Upper lobe of right lung (tissue), 1 donor: Measurements from ENCODE around the gene TPRA1. TPM values are rescaled to one million over a fixed set of nuclear protein-coding genes. Genes with fewer than 3 reads are reported as not detected.

Experiments
- ATAC-seq: fragments of 200-7000 bp; cut with Tn5 transposase; one replicate; pipeline ENCODE4 v1.9.1; 2020; ENCODE audit warnings: mild to moderate bottlenecking, moderate library complexity
- DNase-seq: peaks from one replicate; pipeline ENCODE4 v3.0.0-alpha.2; 2020
- H3K27ac ChIP-seq: fragments of 200-600 bp; one replicate; pipeline ENCODE4 v1.8.0; 2022
- H3K27me3 ChIP-seq: fragments of 200-600 bp; one replicate; pipeline ENCODE4 v1.8.0; 2022; ENCODE audit warnings: mild to moderate bottlenecking
- H3K36me3 ChIP-seq: fragments of 200-600 bp; one replicate; pipeline ENCODE4 v1.8.0; 2022
- H3K4me1 ChIP-seq: fragments of 200-600 bp; one replicate; pipeline ENCODE4 v1.8.0; 2022
- H3K4me3 ChIP-seq: fragments of 200-600 bp; one replicate; pipeline ENCODE4 v1.8.0; 2022; ENCODE audit warnings: mild to moderate bottlenecking
- H3K9me3 ChIP-seq: fragments of 200-600 bp; one replicate; pipeline ENCODE4 v1.8.0; 2022
- CTCF ChIP-seq: fragments of 200-600 bp; IDR thresholded peaks from one replicate; pipeline ENCODE4 v1.8.0; 2022; ENCODE audit warnings: antibody characterized with exemption
- intact Hi-C: fragments of 100-400 bp; cut with DNase I; formaldehyde crosslinking; loops from one replicate; pipeline ENCODE4 v1.11.0; 2022
- total RNA-seq: library from RNA; stranded (reverse); fragmentation: NEBNext Ultra II Directional; extraction: Animal tissue kit (Norgen Biotek cat#: 25700); gene quantifications from one replicate; pipeline ENCODE4 v1.2.1, GENCODE V29; 2021
- donor health status: DM: no; HTN: yes; CAD: no; lungs with severe emphysema.

The TPRA1 gene
- total RNA-seq, 1 donor from 2014 or later: 40.6 TPM

DNA sequence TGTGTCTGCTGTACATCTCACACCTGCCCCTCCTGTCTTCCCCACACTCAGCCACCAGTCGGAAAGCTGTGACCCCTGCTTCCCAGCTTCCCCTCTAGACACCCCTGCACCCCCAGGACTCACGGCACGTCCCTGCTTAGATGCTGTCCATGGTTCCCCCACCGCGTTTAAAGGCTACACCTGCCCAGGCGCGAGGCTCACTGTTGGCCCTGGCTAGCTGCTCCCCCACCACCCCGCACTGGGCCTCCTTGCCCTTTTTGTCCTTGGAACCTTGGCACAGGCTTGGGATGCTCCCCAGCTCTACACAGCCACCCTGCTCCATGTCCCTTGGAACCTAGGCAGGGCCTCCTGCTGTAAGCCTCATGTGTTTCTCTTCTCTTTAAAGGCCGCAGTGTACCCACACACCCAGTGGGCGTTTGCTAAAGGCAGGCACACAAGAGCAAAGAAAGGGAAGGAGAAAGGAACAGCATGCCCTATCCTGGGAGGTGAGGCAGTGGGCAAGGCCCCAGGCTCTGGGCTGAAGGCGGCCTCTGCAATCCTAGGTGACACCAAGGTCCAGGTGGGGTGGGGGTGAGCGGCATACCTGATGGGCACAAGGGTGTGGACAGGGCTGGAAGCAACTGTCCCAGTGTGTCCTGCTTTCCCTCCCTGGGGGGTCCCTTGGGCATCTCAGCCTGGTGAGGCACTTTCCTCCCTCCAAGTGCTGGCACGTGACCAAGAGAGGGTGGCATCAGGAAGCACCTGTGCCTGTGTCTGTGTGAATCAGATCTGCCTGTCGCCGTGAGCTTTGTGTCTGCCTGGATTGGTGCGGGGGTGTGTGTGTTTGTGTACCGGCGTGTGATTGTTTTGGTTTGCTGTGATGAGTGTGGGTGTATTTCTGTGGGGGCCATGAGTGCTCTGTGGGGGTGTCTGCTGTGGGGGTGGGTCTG, 54.4 kb downstream of the TPRA1 start:
- H3K27me3 ChIP-seq: no peaks in the 10 kb centered on the region
- H3K9me3 ChIP-seq: no peaks in the 10 kb centered on the region
- no peak for TF ChIP-seq CTCF
- no peak for ATAC-seq
- H3K4me1 ChIP-seq: no peaks in the 10 kb centered on the region
- no peak for DNase-seq
- H3K36me3 ChIP-seq: no peaks in the 10 kb centered on the region
- H3K4me3 ChIP-seq: no peak overlapping the region
- no peak overlapping the region for H3K27ac ChIP-seq
- intact Hi-C loops: no loop called here

DNA sequence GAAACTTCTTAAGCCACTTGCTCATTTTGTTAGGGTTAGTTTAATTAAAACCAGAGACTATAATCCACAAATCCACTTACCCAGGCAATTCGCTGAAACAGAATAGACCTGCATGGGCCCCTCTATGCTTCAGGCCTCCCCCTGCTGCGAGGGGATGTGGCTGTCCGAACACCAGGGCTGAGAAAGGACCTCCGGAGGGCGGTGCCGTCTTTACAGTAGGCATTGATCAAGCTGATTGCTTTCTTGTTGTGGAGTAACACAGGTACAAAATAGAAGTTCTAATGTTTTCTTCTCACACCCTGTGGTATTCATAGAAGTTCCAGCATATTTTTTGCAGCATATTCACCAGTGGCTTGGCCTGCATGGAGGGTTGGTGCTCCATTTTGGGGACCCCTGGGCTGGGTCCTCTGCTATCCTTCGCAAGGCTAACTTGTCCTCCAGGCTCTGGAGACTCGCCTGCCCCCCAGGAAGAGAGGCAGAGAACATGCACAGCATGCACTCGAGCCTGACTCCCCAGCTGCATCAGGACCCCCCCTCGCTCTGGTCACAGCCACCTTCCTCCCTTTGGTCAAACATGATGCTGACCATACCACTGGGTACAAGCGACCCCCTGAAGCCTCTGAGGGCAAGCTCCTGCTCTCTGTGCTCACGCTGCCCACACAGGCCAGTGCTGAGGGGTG, 55.3 kb downstream of the TPRA1 start:
- Histone ChIP-seq H3K4me1 (no peaks in the 10 kb centered on the region), H3K4me3 (no peak overlapping the region), H3K36me3 (no peaks in the 10 kb centered on the region), H3K27ac (no peak overlapping the region), H3K27me3 (no peaks in the 10 kb centered on the region), H3K9me3 (no peaks in the 10 kb centered on the region)
- no peak for TF ChIP-seq CTCF
- DNase-seq (no peak), ATAC-seq (no peak)
- intact Hi-C loops: no loop called here

DNA sequence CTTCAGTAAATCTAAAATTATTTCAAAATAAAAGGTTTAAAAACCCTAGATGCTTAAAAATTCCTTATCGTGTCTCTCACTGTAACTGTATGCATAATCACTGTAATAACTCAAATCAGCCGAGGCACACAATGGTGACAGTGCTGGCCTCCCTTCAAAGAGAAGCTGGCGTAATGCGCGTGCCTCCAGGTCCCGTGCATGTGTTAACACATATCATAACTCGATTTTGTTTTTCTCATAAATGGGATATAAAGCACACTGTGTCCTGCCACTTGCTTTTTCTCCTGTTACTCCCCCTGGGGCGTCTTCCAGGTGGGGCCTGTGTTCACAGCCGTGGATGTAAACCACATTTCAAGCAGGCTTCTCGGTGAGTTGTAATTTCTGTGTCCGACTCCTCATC, 56.0 kb downstream of the TPRA1 start:
- H3K27me3 ChIP-seq: no peaks in the 10 kb centered on the region

DNA sequence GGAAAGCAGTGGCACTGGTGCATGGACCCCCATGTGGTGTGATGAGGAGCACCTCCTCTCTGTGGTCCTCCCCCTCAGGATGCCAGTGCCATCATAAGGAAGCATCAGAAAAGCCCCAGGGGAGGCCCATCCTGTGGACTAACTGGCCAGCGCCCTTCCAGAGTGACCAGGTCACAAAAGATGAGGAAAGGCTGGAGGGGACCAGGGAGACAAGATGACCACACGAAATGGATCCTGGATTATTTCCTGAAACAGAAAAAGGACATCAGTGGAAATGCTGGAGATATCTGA, 56.4 kb downstream of the TPRA1 start:
- no peak for TF ChIP-seq CTCF
- Histone ChIP-seq H3K4me3 (no peak overlapping the region), H3K4me1 (no peaks in the 10 kb centered on the region), H3K36me3 (no peaks in the 10 kb centered on the region), H3K27ac (no peak overlapping the region), H3K27me3 (no peaks in the 10 kb centered on the region), H3K9me3 (no peaks in the 10 kb centered on the region)
- DNase-seq (no peak), ATAC-seq (no peak)
- intact Hi-C loops: no loop called here

More for the DNA sequence above, 56.0 kb downstream of the TPRA1 start:
- TF ChIP-seq CTCF: no peak
- ATAC-seq: no peak
- H3K4me1 ChIP-seq: no peaks in the 10 kb centered on the region
- H3K9me3 ChIP-seq: no peaks in the 10 kb centered on the region
- DNase-seq: no peak
- no peak overlapping the region for H3K4me3 ChIP-seq
- H3K36me3 ChIP-seq: no peaks in the 10 kb centered on the region
- intact Hi-C loops: no loop called here
- no peak overlapping the region for H3K27ac ChIP-seq

DNA sequence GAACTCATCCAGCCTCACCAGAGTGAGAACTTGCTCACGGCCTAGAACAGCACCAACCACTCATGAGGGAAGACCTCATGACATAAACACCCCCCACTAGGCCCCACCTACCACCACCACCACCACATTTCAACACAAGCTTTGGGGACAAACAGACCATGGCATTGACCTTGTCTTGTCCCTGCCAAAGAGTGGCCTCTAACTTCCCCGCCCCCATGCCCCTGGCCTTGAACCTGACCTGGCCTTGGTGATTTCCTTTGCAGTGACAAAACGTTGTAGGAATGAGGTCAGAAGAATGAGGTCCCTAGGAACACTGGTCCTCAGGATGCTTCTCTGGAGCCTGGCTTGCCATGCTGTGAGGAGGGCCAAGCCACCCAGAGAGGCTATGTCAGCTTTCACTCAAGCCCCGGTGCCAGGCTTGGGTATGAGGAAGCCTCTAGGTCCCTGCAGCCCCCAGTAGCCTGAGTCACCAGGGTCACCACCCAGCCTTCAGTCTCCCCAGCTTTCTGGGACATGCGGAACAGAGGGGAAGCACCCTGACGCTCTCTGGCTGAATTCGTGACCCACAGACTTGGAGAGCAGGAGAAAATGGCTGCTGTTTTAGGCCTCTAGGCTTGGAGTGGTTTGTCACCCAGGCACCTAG, 57.9 kb downstream of the TPRA1 start:
- H3K9me3 ChIP-seq: no peaks in the 10 kb centered on the region
- intact Hi-C loops: no loop called here
- no peak overlapping the region for H3K27ac ChIP-seq
- no peaks in the 10 kb centered on the region for H3K4me1 ChIP-seq
- DNase-seq (no peak), ATAC-seq (no peak)
- H3K4me3 ChIP-seq: no peak overlapping the region
- H3K27me3 ChIP-seq: no peaks in the 10 kb centered on the region
- no peaks in the 10 kb centered on the region for H3K36me3 ChIP-seq
- no peak for TF ChIP-seq CTCF
